Osteocyte (in vitro differentiated cells): Measurements from ENCODE around the gene LARP1. TPM values are rescaled to one million over a fixed set of nuclear protein-coding genes. Genes with fewer than 3 reads are reported as not detected.
"Not testable (repeated sequence)": the region's sequence is repeated elsewhere in the genome, so short reads cannot be mapped to it uniquely, and the experiment has no call there.

Source experiments
- DNase-seq: peaks from one replicate; pipeline ENCODE4 v3.0.0; 2021; ENCODE audit warnings: mixed read lengths; ENCODE audit not compliant: unreplicated experiment; ENCODE audit errors: extremely low spot score
- H3K27ac Mint-ChIP-seq: one replicate; pipeline ENCODE4 v1.8.0; 2021; ENCODE audit warnings: mild to moderate bottlenecking, mixed read lengths; ENCODE audit not compliant: unreplicated experiment
- H3K27me3 Mint-ChIP-seq: one replicate; pipeline ENCODE4 v1.8.0; 2021; ENCODE audit warnings: mixed read lengths; ENCODE audit not compliant: unreplicated experiment
- H3K36me3 Mint-ChIP-seq: one replicate; pipeline ENCODE4 v1.8.0; 2021; ENCODE audit warnings: mixed read lengths; ENCODE audit not compliant: unreplicated experiment
- H3K4me1 Mint-ChIP-seq: one replicate; pipeline ENCODE4 v1.8.0; 2021; ENCODE audit warnings: mixed read lengths; ENCODE audit not compliant: unreplicated experiment
- H3K4me3 Mint-ChIP-seq: one replicate; pipeline ENCODE4 v1.8.0; 2021; ENCODE audit warnings: mild to moderate bottlenecking, moderate library complexity, mixed read lengths; ENCODE audit not compliant: unreplicated experiment
- H3K9me3 Mint-ChIP-seq: one replicate; pipeline ENCODE4 v1.8.0; 2021; ENCODE audit warnings: mixed read lengths; ENCODE audit not compliant: unreplicated experiment
- CTCF ChIP-seq: fragments of 200-600 bp; sonication (generic); IDR thresholded peaks from 2 replicates; pipeline ENCODE4 v1.5.0; 2021; ENCODE audit warnings: antibody characterized with exemption, mild to moderate bottlenecking, moderate library complexity
- total RNA-seq: library from RNA; stranded (reverse); gene quantifications from 2 replicates; pipeline ENCODE4 v1.2.1, GENCODE V29; 2021

LARP1 gene
- total RNA-seq, 1 donor from 2014 or later, result 247 TPM

- H3K9me3 Mint-ChIP-seq, result no peaks in the 10 kb centered on the region
Observed at GRCh38 chr5:154830596-154830995, 75.4 kb downstream of the LARP1 start.

GRCh38 chr5:154831451-154831850, 76.3 kb downstream of the LARP1 start:
- peaks cover 7% of the 10 kb centered on the region for H3K36me3 Mint-ChIP-seq
- H3K27ac Mint-ChIP-seq, result no peak overlapping the region
- no peak overlapping the region for H3K4me3 Mint-ChIP-seq
- no peak for TF ChIP-seq CTCF
- H3K4me1 Mint-ChIP-seq, result peaks cover 15% of the 10 kb centered on the region
- H3K27me3 Mint-ChIP-seq, result no peaks in the 10 kb centered on the region
- DNase-seq, result no peak
- H3K9me3 Mint-ChIP-seq, result no peaks in the 10 kb centered on the region

More at GRCh38 chr5:154830596-154830995, 75.4 kb downstream of the LARP1 start:
- Mint-ChIP-seq H3K4me1 (peaks cover 9% of the 10 kb centered on the region), H3K36me3 (peaks cover 11% of the 10 kb centered on the region), H3K4me3 (no peak overlapping the region), H3K27me3 (no peaks in the 10 kb centered on the region), H3K27ac (no peak overlapping the region)
- no peak for TF ChIP-seq CTCF
- no peak for DNase-seq

- not testable (repeated sequence) for H3K4me3 Mint-ChIP-seq
- peaks cover 15% of the 10 kb centered on the region for H3K4me1 Mint-ChIP-seq
Observed at GRCh38 chr5:154832804-154833203, 77.6 kb downstream of the LARP1 start.

GRCh38 chr5:154834053-154834452, 78.9 kb downstream of the LARP1 start:
- Mint-ChIP-seq H3K4me1 (peaks cover 15% of the 10 kb centered on the region), H3K9me3 (no peaks in the 10 kb centered on the region), H3K36me3 (peaks cover 18% of the 10 kb centered on the region), H3K4me3 (no peak overlapping the region), H3K27ac (no peak overlapping the region), H3K27me3 (no peaks in the 10 kb centered on the region)
- DNase-seq, result no peak
- TF ChIP-seq CTCF, result no peak

More at GRCh38 chr5:154832804-154833203, 77.6 kb downstream of the LARP1 start:
- H3K9me3 Mint-ChIP-seq, H3K27me3 Mint-ChIP-seq, H3K27ac Mint-ChIP-seq, DNase-seq: not testable (repeated sequence)
- H3K36me3 Mint-ChIP-seq, result peaks cover 16% of the 10 kb centered on the region

- Mint-ChIP-seq H3K27ac (peak overlapping the region; percentile 74), H3K4me1 (peaks cover 13% of the 10 kb centered on the region), H3K36me3 (peaks cover 14% of the 10 kb centered on the region)
- not testable (repeated sequence) for DNase-seq, H3K9me3 Mint-ChIP-seq, H3K27me3 Mint-ChIP-seq, H3K4me3 Mint-ChIP-seq
Observed at GRCh38 chr5:154835701-154836052, 80.5 kb downstream of the LARP1 start.

GRCh38 chr5:154836225-154836624, 81.0 kb downstream of the LARP1 start:
- Mint-ChIP-seq H3K9me3 (no peaks in the 10 kb centered on the region), H3K27me3 (no peaks in the 10 kb centered on the region), H3K27ac (no peak overlapping the region)

More at GRCh38 chr5:154836225-154836624, 81.0 kb downstream of the LARP1 start:
- Mint-ChIP-seq H3K4me3 (no peak overlapping the region), H3K36me3 (peaks cover 14% of the 10 kb centered on the region), H3K4me1 (peaks cover 13% of the 10 kb centered on the region)
- TF ChIP-seq CTCF, result no peak
- no peak for DNase-seq
